GM12892 (cell line): Measurements from ENCODE around the gene NEDD4L.

ENCODE experiments used
- POLR2A ChIP-seq: IDR thresholded peaks from 2 replicates; pipeline ENCODE4 v1.6.1; 2011; ENCODE audit warnings: low read depth, low read length, control low read depth
- POLR2AphosphoS5 ChIP-seq: IDR thresholded peaks from 2 replicates; pipeline ENCODE4 v1.6.1; 2011; ENCODE audit warnings: low read depth, low read length, control low read depth

DNA sequence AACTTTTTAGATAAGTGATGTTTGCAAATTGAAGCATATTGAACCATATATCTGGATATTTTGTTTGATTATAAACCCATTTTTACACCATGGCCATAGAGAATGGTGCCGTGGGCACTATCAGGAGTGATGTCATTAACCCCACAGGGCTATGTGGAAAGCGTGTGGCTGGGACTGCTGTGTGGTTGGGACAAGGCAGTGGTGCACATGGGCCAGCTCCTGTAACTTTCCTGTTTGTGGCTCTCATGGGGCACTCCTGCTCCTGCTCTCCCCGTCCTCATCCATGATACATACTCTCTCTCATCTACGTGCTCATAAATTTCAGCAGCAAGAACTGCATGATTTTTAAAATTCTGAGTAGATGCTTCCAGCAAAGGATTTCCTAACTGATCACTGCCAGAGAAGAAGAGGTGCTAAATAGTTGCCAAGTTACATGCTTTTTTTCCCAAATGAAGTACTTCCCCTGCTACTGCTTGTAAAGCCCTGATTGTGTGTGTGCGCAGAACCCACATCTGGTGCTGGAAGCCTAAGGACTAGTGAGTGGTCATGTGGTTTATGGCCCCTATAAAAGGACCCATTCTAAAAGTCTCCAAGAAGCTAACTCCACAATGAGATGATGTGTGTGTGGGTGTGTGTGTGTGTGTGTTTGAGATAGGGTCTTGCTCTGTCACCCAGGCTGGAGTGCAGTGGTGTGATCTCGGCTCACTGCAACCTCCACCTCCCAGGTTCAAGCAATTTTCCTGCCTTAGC, 240.8 kb downstream of the NEDD4L start:
- TF ChIP-seq POLR2A: no peak
- TF ChIP-seq POLR2AphosphoS5: no peak
